ENCODE data around the gene IL11.

- no peak for TF ChIP-seq CTCF (IDR thresholded peaks at IDR 0.05; ENCODE audit: borderline replicate concordance, extremely low read depth, low read length, poor library complexity, severe bottlenecking)
- TF ChIP-seq EZH2 (IDR thresholded peaks at IDR 0.05; ENCODE audit: borderline replicate concordance, low read depth, low read length, severe bottlenecking), result no peak
Observed at GRCh38 chr19:55377356-55378131, 7.3 kb upstream of the IL11 start.
